Kidney epithelial cell (primary cell): Measurements from ENCODE around the gene EPYC. TPM values are rescaled to one million over a fixed set of nuclear protein-coding genes. Genes with fewer than 3 reads are reported as not detected.

ENCODE experiments used
- DNase-seq: peaks from one replicate; pipeline ENCODE4 v3.0.0-alpha.2; 2010; ENCODE audit warnings: low read depth
- H3K27me3 ChIP-seq: 2 replicates; pipeline ENCODE4 v1.6.0; 2011; ENCODE audit warnings: low read length; ENCODE audit not compliant: control insufficient read depth, insufficient read depth
- H3K36me3 ChIP-seq: 2 replicates; pipeline ENCODE4 v1.5.1; 2011; ENCODE audit warnings: low read length; ENCODE audit not compliant: control insufficient read depth, insufficient read depth
- H3K4me3 ChIP-seq: 2 replicates; pipeline ENCODE4 v1.5.1; 2011; ENCODE audit warnings: low read depth, mild to moderate bottlenecking, control low read depth, low read length
- total RNA-seq: library from RNA; depleted of rRNA; stranded (reverse); fragments of >200 nt; gene quantifications from 2 replicates; pipeline ENCODE4 v1.2.3, GENCODE V29; 2015
- TF ChIP-seq, protein P1 (sequence below): IDR thresholded peaks from 2 replicates; pipeline ENCODE4 v1.5.1; 2011; ENCODE audit warnings: mild to moderate bottlenecking, moderate library complexity, low read length, control low read depth, inconsistent platforms; ENCODE audit not compliant: insufficient read depth, poor library complexity, severe bottlenecking

Gene EPYC
- total RNA-seq, 1 donor from 2014 or later, result not detected

DNA sequence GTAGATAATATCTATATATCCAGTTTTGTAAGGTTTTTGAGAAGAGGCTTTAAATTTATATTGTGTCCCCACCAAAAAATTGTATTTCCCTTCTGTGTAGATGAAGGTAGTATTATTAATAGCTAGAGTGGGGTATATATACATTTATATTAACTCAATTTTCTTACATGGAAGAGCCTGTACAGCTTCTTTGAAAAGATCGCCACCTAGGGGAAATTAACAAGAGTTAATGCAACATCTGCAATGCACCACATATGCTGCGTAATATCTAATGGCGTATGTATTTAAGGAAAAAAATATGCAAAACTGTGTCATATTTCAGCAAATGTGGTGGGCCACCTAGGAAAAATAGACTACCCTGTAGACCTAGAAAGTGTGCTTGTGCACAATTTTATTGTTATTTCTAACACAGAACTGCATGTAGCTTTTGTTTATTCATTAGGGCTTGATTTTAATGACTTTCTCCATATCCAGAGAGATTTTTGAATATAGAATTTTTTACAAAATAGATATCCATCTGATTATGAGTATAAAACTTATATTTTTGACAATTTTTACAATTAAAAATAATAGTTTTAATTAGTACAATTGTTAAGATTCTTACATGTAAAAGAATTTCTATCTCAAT, 63.8 kb downstream of the EPYC start:
- H3K36me3 ChIP-seq, result no peaks in the 10 kb centered on the region
- H3K4me3 ChIP-seq, result no peak overlapping the region
- TF ChIP-seq, protein P1, sequence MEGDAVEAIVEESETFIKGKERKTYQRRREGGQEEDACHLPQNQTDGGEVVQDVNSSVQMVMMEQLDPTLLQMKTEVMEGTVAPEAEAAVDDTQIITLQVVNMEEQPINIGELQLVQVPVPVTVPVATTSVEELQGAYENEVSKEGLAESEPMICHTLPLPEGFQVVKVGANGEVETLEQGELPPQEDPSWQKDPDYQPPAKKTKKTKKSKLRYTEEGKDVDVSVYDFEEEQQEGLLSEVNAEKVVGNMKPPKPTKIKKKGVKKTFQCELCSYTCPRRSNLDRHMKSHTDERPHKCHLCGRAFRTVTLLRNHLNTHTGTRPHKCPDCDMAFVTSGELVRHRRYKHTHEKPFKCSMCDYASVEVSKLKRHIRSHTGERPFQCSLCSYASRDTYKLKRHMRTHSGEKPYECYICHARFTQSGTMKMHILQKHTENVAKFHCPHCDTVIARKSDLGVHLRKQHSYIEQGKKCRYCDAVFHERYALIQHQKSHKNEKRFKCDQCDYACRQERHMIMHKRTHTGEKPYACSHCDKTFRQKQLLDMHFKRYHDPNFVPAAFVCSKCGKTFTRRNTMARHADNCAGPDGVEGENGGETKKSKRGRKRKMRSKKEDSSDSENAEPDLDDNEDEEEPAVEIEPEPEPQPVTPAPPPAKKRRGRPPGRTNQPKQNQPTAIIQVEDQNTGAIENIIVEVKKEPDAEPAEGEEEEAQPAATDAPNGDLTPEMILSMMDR, result peak; percentile 71
- DNase-seq, result peak; percentile 35
- no peaks in the 10 kb centered on the region for H3K27me3 ChIP-seq

DNA sequence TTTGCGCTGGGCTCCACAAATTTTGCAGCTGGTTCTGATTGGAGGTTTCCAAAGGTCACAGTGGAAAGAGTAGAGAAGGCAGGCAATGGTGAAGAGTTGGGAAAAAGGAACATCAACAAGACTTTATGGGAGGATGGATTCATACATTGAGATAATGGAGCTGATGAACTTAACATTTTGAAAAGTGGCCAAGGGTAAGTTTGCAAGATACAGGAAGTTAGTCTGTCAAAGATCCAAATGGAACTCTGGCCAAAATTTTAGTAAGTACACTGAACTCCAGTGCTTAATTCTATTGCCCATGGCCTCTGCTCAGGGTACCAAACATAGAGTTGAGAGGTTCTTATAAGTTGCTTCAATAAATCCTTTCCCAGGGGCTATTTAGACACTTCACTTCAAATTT, 65.4 kb downstream of the EPYC start:
- DNase-seq, result no peak
- Histone ChIP-seq H3K4me3 (no peak overlapping the region), H3K27me3 (no peaks in the 10 kb centered on the region), H3K36me3 (no peaks in the 10 kb centered on the region)
- TF ChIP-seq, protein P1, result no peak

DNA sequence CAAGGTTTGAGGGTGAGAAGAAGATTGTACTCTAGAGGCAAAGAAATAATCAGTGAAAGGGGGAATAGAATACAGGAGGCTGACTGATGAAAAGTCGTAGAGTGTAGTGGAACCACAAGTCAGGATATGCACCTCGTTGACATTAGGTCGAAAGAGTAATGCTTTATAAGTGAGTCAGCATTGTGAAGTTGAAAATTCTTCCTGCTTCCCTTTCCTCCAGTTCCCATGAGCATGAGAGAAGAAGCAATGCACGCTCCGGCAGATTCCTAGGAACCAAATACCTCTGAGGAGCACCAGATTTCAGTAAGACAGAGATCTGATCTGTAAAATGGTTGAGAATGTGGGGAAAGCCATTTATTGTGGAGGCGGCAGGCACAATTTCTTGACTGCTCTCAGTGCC, 66.3 kb downstream of the EPYC start:
- Histone ChIP-seq H3K36me3 (no peaks in the 10 kb centered on the region), H3K4me3 (no peak overlapping the region), H3K27me3 (no peaks in the 10 kb centered on the region)
- TF ChIP-seq, protein P1, result no peak
- DNase-seq, result peak; percentile 51

DNA sequence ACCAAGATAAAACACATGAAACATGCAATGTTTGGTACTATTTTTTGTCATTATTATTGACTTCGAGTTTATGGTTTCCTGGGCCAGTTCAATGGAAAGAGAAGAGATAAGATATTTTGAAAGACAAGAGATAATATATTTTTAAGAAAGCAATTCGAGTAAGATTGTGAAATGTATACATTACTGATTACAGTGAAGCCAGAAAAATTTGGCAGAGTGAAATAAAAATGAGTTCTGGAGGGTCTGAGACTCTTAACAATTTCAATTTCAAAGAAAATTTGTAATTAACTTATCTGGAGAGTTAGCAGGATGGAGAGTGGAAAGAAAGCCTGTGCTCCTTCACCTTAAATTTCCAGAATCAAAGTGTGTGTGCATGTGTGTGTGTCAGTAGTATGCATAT, 67.1 kb downstream of the EPYC start:
- H3K4me3 ChIP-seq, result no peak overlapping the region
- TF ChIP-seq, protein P1, result no peak

DNA sequence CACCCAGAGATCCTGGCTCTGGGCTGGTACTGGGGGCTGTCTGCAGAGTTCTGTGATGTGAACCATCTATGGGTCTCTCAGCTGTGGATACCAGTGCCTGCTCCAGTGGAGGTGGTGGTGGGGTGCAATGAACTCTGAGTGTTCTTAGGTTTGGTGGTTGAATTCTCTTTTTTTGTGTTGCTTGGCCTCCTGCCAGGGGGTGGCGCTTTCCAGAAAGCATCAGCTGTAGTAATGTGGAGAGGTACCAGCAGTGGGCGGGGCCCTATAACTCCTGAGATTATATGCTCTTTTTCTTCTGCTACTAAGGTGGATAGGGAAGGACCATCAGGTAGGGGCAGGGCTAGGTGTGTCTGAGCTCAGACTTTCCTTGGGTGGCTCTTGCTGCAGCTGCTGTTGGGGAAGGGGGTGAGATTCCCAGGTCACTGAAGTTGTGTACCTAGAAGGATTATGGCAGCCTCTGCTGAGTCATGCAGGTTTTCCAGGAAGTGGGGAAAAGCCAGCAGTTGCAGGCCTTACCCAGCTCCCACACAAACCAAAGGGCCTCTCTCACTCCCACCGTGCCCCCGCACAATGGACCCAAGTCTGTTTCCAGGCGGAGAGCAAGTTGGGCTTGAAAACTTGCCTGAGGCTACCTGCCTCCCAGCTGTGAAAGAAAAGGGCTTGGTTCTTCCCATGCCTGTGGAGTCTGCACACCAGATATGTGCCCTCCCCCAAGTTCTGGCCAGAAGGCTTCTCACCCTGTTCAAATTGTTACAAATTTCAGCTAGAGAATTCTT, 68.4 kb downstream of the EPYC start:
- Histone ChIP-seq H3K4me3 (no peak overlapping the region), H3K36me3 (no peaks in the 10 kb centered on the region), H3K27me3 (no peaks in the 10 kb centered on the region)
- no peak for DNase-seq
- TF ChIP-seq, protein P1, result no peak

More for the DNA sequence above, 67.1 kb downstream of the EPYC start:
- Histone ChIP-seq H3K27me3 (no peaks in the 10 kb centered on the region), H3K36me3 (no peaks in the 10 kb centered on the region)
- no peak for DNase-seq
